Erythroblast (primary cell): ENCODE data around the gene TTI1.

ENCODE experiments used
- GATA1 ChIP-seq: IDR thresholded peaks from 2 replicates; pipeline ENCODE4 v1.6.1; 2011; ENCODE audit warnings: low read depth, mild to moderate bottlenecking, control low read depth, low read length, moderate library complexity
- POLR2A ChIP-seq: IDR thresholded peaks from 2 replicates; pipeline ENCODE4 v1.6.1; 2011; ENCODE audit warnings: mild to moderate bottlenecking, low read length

DNA sequence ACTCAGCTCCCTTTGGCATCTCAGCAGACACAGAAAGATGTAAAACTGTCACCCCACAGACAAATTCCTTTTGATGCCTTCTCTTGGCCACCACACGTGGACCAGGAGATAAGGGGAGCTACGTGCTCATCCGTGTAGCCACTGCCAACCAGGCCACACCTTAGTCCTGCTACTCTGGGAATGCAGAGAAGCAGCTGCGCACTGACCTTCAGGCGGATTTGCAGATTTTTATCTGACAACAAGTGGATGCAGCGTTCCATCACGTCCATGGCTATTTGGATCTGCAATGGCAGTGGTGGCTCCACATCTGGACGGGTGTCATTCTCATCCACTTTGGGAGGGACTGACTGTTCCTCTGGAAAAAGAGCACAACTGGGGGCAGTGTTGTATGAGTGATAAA, 30.8 kb downstream of the TTI1 start:
- TF ChIP-seq POLR2A (no peak), GATA1 (no peak)
